G401 (cell line): ENCODE data around the gene HSD11B2. TPM values are rescaled to one million over a fixed set of nuclear protein-coding genes. Genes with fewer than 3 reads are reported as not detected.
"Not testable (repeated sequence)": the region's sequence is repeated elsewhere in the genome, so short reads cannot be mapped to it uniquely, and the experiment has no call there.

ENCODE experiments used
- DNase-seq: peaks from one replicate; pipeline ENCODE4 v3.0.0-alpha.2; 2015; ENCODE audit warnings: low spot score
- in situ Hi-C: cut with HindIII; loops from 2 replicates; pipeline ENCODE4 v1.10.0; 2016; ENCODE audit warnings: low sequenced_read_pairs, mixed read lengths
- total RNA-seq: library from RNA; depleted of rRNA; stranded (reverse); fragments of >200 nt; shearing (Covaris generic); gene quantifications from 2 replicates; pipeline ENCODE4 v1.2.3, GENCODE V29; 2014

Gene HSD11B2
- total RNA-seq, 1 experiment from 2014 or later, result not detected

- in situ Hi-C loops, result no loop called here
- DNase-seq, result no peak
Measured at GRCh38 chr16:67411339-67411738, 19.6 kb upstream of the HSD11B2 start.

DNA sequence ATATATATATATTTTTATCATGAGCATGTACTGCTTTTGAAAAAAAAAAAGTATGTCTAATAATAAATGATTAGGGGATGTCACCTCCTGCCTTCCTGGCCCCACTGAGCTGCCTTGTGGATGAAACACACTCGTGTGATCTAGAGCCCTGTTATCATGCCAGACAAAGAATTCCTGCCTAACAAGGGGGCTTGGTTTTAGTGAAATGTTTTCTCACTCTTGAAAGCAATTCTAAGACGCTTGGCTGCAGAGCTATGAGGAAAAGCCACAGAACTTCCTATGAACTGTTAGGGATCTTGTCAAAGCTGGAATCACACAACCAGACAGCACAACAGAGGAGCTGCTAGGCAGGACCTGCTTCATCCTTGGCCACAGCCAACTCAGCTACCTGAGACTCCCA, 18.6 kb upstream of the HSD11B2 start:
- in situ Hi-C loops, result no loop called here
- DNase-seq, result no peak

- in situ Hi-C loops, result no loop called here
- DNase-seq, result no peak
Measured at GRCh38 chr16:67413978-67414911, 16.7 kb upstream of the HSD11B2 start.

- in situ Hi-C loops, DNase-seq: not testable (repeated sequence)
Measured at GRCh38 chr16:67415421-67415820, 15.5 kb upstream of the HSD11B2 start.

- DNase-seq, result peak; percentile 73
- in situ Hi-C loops, result no loop called here
Measured at GRCh38 chr16:67415872-67416793, 14.8 kb upstream of the HSD11B2 start, which contains the start of gene ZDHHC1. ZDHHC1 (minus strand) TSS chr16:67416477; CDS start chr16:67407775, 8,702 bp downstream.

GRCh38 chr16:67417333-67418061, 13.4 kb upstream of the HSD11B2 start:
- no peak for DNase-seq
- in situ Hi-C loops, result no loop called here

GRCh38 chr16:67419502-67419901, 11.4 kb upstream of the HSD11B2 start:
- in situ Hi-C loops, result no loop called here
- DNase-seq, result no peak

DNA sequence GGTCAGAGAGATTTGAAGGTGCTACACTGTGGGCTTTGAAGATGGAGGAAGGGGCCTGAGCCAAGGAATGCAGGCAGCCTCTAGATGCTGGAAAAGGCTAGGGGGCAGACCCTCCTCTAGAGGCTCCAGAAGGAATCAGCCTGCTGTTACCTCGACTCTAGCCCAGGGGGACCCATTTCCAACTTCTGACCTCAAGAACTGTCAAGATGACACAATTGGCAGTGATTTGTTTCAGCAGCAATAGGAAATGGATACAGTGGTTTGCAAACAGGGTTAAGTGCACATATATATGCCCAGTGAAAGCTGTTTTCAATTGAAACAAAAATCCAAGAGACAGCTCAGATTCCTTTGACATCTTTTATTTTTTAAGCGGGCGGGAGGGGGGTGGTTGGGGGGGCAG, 11.0 kb upstream of the HSD11B2 start:
- in situ Hi-C loops, result no loop called here

GRCh38 chr16:67421030-67421429, 9.9 kb upstream of the HSD11B2 start:
- no peak for DNase-seq
- in situ Hi-C loops, result no loop called here

More for the DNA sequence above, 11.0 kb upstream of the HSD11B2 start:
- no peak for DNase-seq

DNA sequence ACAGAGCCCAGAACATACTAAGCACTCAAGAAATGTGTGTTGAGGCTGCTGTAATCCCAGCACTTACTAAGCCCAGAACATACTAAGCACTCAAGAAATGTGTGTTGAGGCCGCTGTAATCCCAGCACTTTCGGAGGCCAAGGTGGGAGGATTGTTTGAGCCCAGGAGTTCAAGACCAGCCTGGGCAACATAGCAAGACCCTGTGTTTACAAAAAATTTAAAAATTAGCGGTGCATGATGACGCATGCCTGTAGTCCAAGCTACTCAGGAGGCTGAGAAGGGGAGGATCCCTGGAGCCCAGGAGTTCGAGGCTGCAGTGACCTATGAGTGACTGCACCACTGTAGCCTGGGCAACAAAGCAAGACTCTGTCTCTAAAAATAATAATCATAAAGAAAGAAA, 7.9 kb upstream of the HSD11B2 start:
- no peak for DNase-seq
- in situ Hi-C loops, result no loop called here

DNA sequence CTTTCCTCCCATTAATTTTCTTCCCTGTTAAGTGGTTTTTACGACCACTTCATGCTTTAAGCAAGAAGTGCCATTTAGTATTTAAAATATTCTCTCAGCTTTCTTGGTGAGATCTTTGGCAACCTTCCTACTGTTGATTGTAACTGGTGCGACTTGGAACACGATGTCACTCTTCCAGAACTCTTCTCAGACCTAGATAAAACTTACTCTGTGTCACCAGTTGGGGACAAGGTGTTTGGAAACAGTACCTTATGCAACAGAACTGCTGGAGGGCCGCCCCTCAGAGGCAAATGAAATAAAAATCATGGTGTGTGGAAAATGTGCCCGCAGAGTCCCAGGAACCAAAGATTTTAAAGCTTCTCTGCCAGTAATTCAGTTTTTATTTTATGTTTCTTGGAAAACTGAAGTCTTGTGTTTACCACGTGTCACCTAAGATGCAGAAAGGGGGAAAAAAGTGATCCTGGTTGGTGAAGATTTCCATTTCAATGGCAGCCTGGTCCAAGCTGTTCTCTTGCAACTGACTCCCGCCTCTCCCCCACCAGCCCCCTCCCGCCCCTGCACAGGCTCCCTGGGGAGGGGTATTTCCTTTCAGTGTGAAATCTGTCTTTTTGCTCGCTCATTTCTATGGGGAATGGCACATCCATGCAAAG, 7.2 kb upstream of the HSD11B2 start:
- no peak for DNase-seq
- in situ Hi-C loops, result no loop called here

GRCh38 chr16:67424261-67424615, 6.7 kb upstream of the HSD11B2 start:
- in situ Hi-C loops, result no loop called here

GRCh38 chr16:67425061-67425460, 5.9 kb upstream of the HSD11B2 start:
- in situ Hi-C loops, result no loop called here
- DNase-seq, result no peak

More at GRCh38 chr16:67424261-67424615, 6.7 kb upstream of the HSD11B2 start:
- no peak for DNase-seq

- no peak for DNase-seq
- in situ Hi-C loops, result no loop called here
Measured at GRCh38 chr16:67425580-67425979, 5.3 kb upstream of the HSD11B2 start.

DNA sequence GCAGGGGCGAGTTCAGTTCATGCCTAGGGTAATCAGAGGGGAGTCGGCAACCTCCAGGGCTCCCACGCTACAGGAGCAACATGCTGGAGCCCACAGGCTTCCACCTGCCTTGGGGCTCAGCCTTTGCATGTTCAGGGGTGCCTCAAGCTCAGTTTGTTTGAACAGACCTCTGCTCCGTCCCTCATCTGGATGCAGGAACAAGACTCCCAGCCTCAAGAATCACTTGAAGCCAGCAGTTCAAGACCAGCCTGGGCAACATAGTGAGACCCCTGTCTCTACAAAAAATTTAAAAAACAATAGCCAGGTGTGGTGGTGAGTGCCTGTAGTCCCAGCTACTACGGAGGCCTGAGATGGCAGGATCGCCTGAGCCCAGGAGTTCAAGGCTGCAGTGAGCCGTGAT, 4.9 kb upstream of the HSD11B2 start:
- in situ Hi-C loops, result no loop called here
- no peak for DNase-seq

DNA sequence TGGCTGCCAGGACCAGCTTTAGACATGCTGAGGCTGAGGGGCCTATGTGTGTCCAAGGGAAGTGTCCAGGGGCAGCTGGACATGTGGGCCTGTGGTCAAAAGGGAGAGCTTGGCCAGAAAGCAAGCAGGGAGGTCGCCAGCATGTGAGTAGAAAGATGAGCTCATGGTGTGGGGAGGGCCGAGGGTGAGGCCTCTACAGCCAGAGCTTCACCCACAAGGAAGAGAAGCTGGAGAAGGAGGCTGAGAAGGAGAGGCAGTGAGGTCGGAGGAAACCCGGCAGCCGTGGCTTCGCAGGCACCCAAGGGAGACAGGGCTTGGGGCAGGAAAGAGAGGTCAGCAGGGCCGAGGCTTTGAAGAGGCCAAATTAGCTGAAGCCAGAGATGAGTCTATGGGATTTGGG, 4.0 kb upstream of the HSD11B2 start:
- in situ Hi-C loops, result no loop called here

GRCh38 chr16:67428146-67428731, 2.7 kb upstream of the HSD11B2 start:
- peak; percentile 86 for DNase-seq
- in situ Hi-C loops, result no loop called here

More for the DNA sequence above, 4.0 kb upstream of the HSD11B2 start:
- DNase-seq, result no peak

DNA sequence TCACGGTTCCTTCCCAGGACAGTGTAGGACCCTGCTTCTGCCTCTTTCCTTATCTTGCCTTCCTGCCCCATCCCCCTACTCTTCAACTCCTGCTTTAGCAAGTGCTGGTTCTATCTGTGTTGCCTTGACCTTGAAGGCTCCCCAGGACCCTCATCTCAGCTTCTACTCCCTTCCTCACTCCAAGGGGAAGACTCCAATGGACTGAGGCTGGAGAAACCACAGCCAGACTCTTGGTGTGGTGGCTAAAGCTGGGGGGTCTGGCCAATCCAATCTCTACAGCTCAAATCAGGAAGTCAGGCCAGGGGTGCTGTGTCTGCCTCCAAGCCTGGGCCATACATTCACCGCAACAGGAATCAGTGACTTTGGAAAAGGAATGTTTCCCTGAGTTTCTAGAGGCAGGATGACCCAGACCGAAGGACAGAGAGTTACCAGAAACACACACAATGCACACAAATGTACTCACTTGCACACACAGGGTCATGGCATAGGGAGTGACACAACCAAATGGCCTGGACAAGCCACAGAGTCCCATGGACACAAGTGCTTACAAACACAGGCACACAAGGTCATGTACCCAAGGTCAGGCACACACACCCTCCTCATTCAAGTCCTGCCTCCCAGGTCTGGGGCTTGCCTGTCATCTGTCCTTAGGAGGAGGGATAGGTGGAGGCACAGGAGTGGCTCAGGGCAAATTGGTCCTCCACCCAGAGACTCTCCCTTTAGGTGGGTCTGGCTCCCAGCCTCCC, 1.7 kb upstream of the HSD11B2 start:
- in situ Hi-C loops, result no loop called here
- DNase-seq, result no peak
